IgD-negative memory B cell (primary cell): ENCODE results near the gene PPP1R37. TPM values are rescaled to one million over a fixed set of nuclear protein-coding genes. Genes with fewer than 3 reads are reported as not detected.
A peak's percentile ranks its signal among the peaks of the same experiment; 100 is the strongest.

Experiments used
- H3K27ac Mint-ChIP-seq, 3 donors: one replicate each; pipeline ENCODE4 v1.8.0; 2020 to 2022; ENCODE audit warnings: mild to moderate bottlenecking in 3 of 3, mixed read lengths in 3 of 3, moderate library complexity in 1 of 3
- H3K27me3 Mint-ChIP-seq: one replicate; pipeline ENCODE4 v1.8.0; 2021; ENCODE audit warnings: mixed read lengths
- H3K36me3 Mint-ChIP-seq: one replicate; pipeline ENCODE4 v1.8.0; 2020; ENCODE audit warnings: mild to moderate bottlenecking, mixed read lengths
- H3K4me1 Mint-ChIP-seq, 3 donors: one replicate each; pipeline ENCODE4 v1.8.0; 2020 to 2022; ENCODE audit warnings: mixed read lengths in 3 of 3, mild to moderate bottlenecking in 1 of 3
- H3K4me3 Mint-ChIP-seq, 4 donors: one replicate each; pipeline ENCODE4 v1.8.0; 2020 to 2022; ENCODE audit warnings: mild to moderate bottlenecking in 4 of 4, mixed read lengths in 4 of 4, moderate library complexity in 3 of 4
- H3K9me3 Mint-ChIP-seq, 3 donors: one replicate each; pipeline ENCODE4 v1.8.0; 2020 to 2021; ENCODE audit warnings: mixed read lengths in 3 of 3, mild to moderate bottlenecking in 1 of 3
- polyA plus RNA-seq: library from polyadenylated mRNA; unstranded; fragments of 300-500 nt; fragmentation: Illumina TruSeq; gene quantifications from one replicate; pipeline ENCODE4 v1.2.3, GENCODE V29; 2021

PPP1R37 gene
- polyA plus RNA-seq, 1 donor from 2014 or later, result 2.3 TPM

GRCh38 chr19:45160870-45161737, 68.1 kb downstream of the PPP1R37 start, which contains the start of gene NKPD1:
Gene NKPD1, minus strand, starts transcription at chr19:45160982. Its CDS starts 832 bp downstream, at chr19:45160150.
- Mint-ChIP-seq H3K27me3 (peaks cover 22% of the 10 kb centered on the region), H3K36me3 (peaks cover 1% of the 10 kb centered on the region), H3K9me3 (no peaks in the 10 kb centered on the region), H3K27ac (peak within 1 kb of the TSS in 1 of 3 donors; percentile 39), H3K4me1 (peaks cover 0 to 6% (median 1%) of the 10 kb centered on the region in 3 donors), H3K4me3 (no peak within 1 kb of the TSS)

GRCh38 chr19:45161738-45162607, 69.0 kb downstream of the PPP1R37 start:
- no peaks in the 10 kb centered on the region for H3K36me3 Mint-ChIP-seq
- H3K27ac Mint-ChIP-seq, result no peak overlapping the region
- H3K4me1 Mint-ChIP-seq, result peaks cover 1 to 5% (median 1%) of the 10 kb centered on the region in 3 donors
- H3K27me3 Mint-ChIP-seq, result peaks cover 17% of the 10 kb centered on the region
- no peak overlapping the region for H3K4me3 Mint-ChIP-seq
- no peaks in the 10 kb centered on the region for H3K9me3 Mint-ChIP-seq

GRCh38 chr19:45162608-45163143, 69.7 kb downstream of the PPP1R37 start:
- Mint-ChIP-seq H3K4me1 (peaks cover 1 to 5% (median 4%) of the 10 kb centered on the region in 3 donors), H3K9me3 (no peaks in the 10 kb centered on the region), H3K4me3 (no peak overlapping the region), H3K36me3 (no peaks in the 10 kb centered on the region), H3K27ac (no peak overlapping the region), H3K27me3 (peaks cover 12% of the 10 kb centered on the region)

GRCh38 chr19:45163156-45163555, 70.2 kb downstream of the PPP1R37 start:
- Mint-ChIP-seq H3K27ac (no peak overlapping the region), H3K27me3 (peaks cover 7% of the 10 kb centered on the region), H3K4me3 (no peak overlapping the region), H3K9me3 (no peaks in the 10 kb centered on the region), H3K36me3 (no peaks in the 10 kb centered on the region), H3K4me1 (peaks cover 1 to 5% (median 4%) of the 10 kb centered on the region in 3 donors)

- Mint-ChIP-seq H3K27ac (no peak overlapping the region), H3K27me3 (peaks cover 4% of the 10 kb centered on the region), H3K36me3 (peaks cover under 1% of the 10 kb centered on the region), H3K4me3 (peak overlapping the region in 2 of 4 donors; percentile 74 to 76), H3K9me3 (no peaks in the 10 kb centered on the region), H3K4me1 (peaks cover 1 to 5% (median 4%) of the 10 kb centered on the region in 3 donors)
Measured at GRCh38 chr19:45163751-45164460, 70.9 kb downstream of the PPP1R37 start.

GRCh38 chr19:45164577-45165335, 71.8 kb downstream of the PPP1R37 start:
- Mint-ChIP-seq H3K27me3 (peaks cover 4% of the 10 kb centered on the region), H3K27ac (peak overlapping the region in 1 of 3 donors; percentile 19), H3K4me3 (peak overlapping the region in 2 of 4 donors; percentile 52 to 70), H3K36me3 (peaks cover 1% of the 10 kb centered on the region), H3K4me1 (peaks cover 1 to 5% (median 4%) of the 10 kb centered on the region in 3 donors), H3K9me3 (no peaks in the 10 kb centered on the region)

GRCh38 chr19:45166723-45167252, 73.8 kb downstream of the PPP1R37 start:
- Mint-ChIP-seq H3K27me3 (peaks cover 1% of the 10 kb centered on the region), H3K9me3 (no peaks in the 10 kb centered on the region), H3K27ac (no peak overlapping the region), H3K36me3 (peaks cover 5% of the 10 kb centered on the region), H3K4me1 (peaks cover 8 to 16% (median 11%) of the 10 kb centered on the region in 3 donors), H3K4me3 (no peak overlapping the region)

GRCh38 chr19:45168767-45169351, 75.9 kb downstream of the PPP1R37 start:
- Mint-ChIP-seq H3K9me3 (no peaks in the 10 kb centered on the region), H3K27ac (no peak overlapping the region), H3K36me3 (peaks cover 5% of the 10 kb centered on the region), H3K27me3 (peaks cover 1% of the 10 kb centered on the region), H3K4me1 (peaks cover 8 to 22% (median 15%) of the 10 kb centered on the region in 3 donors), H3K4me3 (no peak overlapping the region)

GRCh38 chr19:45169602-45170001, 76.6 kb downstream of the PPP1R37 start:
- Mint-ChIP-seq H3K36me3 (peaks cover 5% of the 10 kb centered on the region), H3K4me3 (no peak overlapping the region), H3K4me1 (peaks cover 8 to 22% (median 15%) of the 10 kb centered on the region in 3 donors), H3K9me3 (no peaks in the 10 kb centered on the region), H3K27me3 (peaks cover 1% of the 10 kb centered on the region), H3K27ac (no peak overlapping the region)

- Mint-ChIP-seq H3K27ac (no peak overlapping the region), H3K36me3 (peaks cover 5% of the 10 kb centered on the region), H3K4me1 (peaks cover 9 to 23% (median 15%) of the 10 kb centered on the region in 3 donors), H3K27me3 (peaks cover 1% of the 10 kb centered on the region), H3K4me3 (peak overlapping the region in 1 of 4 donors; percentile 17), H3K9me3 (no peaks in the 10 kb centered on the region)
Measured at GRCh38 chr19:45170146-45171106, 77.4 kb downstream of the PPP1R37 start.

GRCh38 chr19:45171211-45171623, 78.2 kb downstream of the PPP1R37 start:
- Mint-ChIP-seq H3K27ac (peak overlapping the region; percentile 5 to 84 (median 78)), H3K4me1 (peaks cover 10 to 22% (median 15%) of the 10 kb centered on the region in 3 donors), H3K4me3 (peak overlapping the region in 2 of 4 donors; percentile 58 to 73), H3K36me3 (peaks cover 5% of the 10 kb centered on the region), H3K9me3 (no peaks in the 10 kb centered on the region), H3K27me3 (peaks cover 1% of the 10 kb centered on the region)

GRCh38 chr19:45172173-45172572, 79.2 kb downstream of the PPP1R37 start:
- H3K4me1 Mint-ChIP-seq, result peaks cover 11 to 22% (median 12%) of the 10 kb centered on the region in 3 donors
- H3K4me3 Mint-ChIP-seq, result peak overlapping the region in 1 of 4 donors; percentile 47
- peak overlapping the region in 1 of 3 donors; percentile 31 for H3K27ac Mint-ChIP-seq
- peaks cover 5% of the 10 kb centered on the region for H3K36me3 Mint-ChIP-seq
- H3K9me3 Mint-ChIP-seq, result no peaks in the 10 kb centered on the region
- peaks cover 1% of the 10 kb centered on the region for H3K27me3 Mint-ChIP-seq
